SW 1271 (cell line): ENCODE results near the gene DHRS13.
"Not testable (repeated sequence)": the region's sequence is repeated elsewhere in the genome, so short reads cannot be mapped to it uniquely, and the experiment has no call there.

Experiments
- DNase-seq, 2 experiments: peaks; one replicate each; lab custom pipeline; 2025; lab: John Stamatoyannopoulos, UW

Gene DHRS13

DNA sequence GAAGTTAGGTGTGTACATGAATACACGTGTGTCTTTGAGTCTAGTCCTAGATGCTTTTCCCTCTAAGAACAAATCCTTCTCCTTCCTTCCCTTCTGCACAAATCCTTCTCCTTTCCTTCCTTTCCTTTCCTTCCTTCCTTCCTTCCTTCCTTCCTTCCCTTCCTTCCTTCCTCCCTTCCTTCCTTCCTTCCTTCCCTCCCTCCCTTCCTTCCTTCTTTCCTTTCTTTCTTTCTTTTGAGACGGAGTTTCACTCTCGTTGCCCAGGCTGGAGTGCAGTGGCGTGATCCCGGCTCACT is 615 bp upstream of the DHRS13 start:
- DNase-seq: not testable (repeated sequence)

DNA sequence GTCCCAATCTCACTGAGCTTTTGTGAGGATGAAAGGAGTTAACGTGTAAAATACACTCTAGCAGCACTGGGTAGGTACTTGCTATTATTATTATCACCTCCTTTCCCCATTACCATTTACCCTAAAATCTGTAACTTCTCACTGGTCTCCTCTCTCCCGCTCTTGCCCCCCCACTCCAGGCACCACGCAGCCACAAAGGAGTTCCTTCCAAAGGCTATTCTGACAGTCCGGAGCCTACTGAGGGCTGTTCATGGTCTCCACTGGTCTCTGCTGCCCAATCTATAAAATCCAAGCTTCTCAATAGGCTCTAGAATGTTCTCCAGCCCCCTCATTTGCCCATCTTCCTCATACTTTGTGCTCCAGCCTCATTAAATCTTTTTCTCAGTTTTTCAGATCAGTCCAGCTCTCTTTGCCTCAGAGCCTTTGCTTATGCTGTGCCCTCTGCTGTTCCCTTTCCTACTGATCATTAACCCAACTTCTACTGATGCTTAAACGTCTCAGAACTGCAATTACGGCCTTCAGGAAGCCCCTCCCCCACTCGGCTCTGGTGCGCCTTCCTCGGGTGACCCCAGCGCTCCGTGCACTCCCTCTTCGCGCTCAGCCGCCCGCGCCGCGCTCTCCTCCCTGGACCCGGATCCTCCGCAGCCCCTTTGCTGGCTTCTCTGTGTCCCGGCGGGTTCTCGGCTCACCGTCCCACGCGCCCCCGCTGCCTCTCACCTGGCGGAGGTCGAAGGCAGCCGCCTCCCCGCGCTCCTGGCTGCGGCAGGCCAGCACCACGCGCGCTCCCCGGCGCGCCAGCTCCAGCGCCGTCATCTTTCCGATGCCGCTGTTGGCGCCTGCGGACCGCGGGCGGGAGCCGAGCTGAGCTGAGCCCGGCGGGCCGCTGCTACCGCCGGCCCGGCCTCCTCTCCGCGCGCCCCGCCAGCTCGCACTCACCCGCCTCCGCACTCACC is 737 bp downstream of the DHRS13 start:
- DNase-seq: peak in 1 of 2 experiments; percentile 26

DNA sequence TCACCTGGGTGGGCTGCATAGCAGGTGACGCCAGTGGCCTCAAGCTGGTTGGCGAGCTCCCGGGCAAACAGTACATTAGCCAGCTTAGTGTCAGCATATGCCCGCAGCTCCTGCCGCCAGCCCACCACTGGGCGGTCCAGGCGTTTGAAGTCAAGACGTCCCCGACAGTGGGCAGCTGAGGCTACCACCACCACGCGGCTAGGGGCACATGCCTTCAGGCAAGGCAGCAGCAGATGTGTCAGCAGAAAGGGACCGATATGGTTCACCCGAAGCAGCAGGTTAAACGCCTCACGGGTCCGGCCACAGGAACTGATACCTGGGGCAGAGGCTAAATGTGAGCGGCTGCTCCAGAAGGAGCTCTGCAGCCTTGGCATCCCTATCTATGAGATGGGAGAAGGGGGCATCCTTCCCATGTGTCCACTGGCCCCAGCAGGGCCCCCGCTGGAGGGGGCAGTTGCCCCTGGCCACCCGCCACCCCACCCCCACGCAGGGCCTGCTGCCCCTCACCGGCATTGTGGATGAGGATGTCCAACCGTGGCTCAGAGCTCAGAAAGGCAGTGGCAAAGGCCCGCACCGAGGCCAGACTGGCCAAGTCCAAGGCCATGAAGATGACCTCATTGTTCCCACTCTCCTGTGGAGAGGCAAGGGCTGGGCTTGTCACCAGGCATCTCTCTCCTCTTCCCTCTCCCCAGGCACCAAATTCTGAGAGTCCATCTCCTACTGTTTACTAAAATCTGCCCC is 1.7 kb downstream of the DHRS13 start:
- DNase-seq: no peak

DNA sequence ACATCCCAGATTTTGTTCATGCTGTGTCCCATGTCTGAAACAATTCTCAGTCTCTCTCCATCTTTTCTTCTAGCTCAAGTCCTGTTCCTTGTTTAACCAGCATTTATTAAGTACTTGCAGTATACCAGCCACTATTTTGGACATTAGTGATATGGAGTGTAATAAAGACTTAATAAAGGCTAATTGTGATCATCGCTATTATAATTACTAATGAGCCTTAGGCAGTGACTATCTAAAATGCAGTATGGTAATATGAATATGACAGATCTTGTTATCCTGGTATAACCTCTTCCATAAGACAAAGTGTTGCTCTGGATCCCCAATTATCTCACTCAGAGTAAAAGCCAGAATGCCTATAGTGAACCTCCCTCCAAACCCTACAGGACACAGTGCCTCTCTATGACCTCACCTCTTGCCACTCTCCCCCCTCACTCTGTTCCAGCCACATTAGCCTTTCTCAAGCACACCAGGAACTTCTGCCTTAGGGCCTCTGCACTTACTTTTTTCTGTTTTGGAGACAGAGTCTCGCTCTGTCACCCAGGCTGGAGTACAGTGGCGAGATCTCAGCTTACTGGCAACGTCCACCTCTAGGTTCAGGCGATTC is 3.6 kb downstream of the DHRS13 start:
- DNase-seq: no peak

DNA sequence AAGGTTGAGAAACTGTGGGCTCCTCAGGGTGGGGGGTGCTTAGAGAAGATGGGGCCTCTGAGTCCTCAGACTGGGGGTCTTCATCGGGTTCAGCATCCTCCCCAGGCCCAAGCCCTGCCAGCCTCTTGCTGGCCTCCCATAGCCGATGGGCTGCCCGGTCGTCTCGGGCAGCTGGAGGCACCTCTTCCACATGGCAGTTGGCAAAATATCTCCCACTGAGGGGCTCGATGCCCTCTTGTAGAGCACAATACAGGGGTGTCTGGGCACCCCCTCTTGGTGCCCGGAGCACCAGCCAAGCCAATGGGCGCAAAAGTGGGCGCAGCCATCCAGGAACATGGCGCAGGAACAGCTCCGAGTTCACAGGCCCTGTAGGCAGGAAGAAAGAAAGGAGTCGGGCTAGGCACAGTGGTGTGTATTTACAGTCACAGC is 4.3 kb downstream of the DHRS13 start:
- no peak for DNase-seq

DNA sequence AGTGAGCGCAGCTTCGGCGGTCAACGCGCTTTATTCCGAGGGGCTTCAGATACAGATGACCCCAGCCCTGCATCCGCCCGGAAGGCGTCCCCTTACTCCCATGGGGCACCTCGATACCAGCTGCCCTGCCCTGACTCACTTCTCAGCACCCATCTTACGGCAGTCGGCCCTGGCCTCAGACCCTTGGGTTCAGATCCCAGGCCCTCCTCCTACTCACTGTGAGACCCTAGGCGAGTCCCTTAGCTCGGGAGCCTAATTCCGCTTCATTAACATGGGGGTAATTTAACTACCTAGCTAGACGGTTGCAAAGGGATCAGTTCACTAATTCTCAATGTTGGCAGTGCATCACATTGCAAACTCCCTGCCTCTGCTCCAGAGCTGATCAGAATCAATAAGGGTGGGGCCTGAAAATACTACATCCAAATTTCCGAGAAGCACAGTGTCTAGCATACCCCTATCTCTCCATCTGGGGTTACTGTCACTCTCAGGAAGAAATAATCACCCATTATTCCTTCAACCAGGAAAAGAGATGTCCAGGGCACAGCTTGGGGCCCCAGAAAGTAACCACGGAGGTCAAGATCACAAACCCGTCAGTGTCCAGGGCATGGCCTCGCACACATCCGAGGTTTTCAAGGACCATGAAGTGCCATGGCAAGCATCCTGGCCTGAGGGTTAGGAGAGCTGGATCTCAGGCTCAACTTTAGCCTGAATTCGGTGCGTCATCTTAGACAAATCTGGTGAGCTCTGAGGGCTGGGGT is 4.9 kb downstream of the DHRS13 start:
- DNase-seq: no peak

DNA sequence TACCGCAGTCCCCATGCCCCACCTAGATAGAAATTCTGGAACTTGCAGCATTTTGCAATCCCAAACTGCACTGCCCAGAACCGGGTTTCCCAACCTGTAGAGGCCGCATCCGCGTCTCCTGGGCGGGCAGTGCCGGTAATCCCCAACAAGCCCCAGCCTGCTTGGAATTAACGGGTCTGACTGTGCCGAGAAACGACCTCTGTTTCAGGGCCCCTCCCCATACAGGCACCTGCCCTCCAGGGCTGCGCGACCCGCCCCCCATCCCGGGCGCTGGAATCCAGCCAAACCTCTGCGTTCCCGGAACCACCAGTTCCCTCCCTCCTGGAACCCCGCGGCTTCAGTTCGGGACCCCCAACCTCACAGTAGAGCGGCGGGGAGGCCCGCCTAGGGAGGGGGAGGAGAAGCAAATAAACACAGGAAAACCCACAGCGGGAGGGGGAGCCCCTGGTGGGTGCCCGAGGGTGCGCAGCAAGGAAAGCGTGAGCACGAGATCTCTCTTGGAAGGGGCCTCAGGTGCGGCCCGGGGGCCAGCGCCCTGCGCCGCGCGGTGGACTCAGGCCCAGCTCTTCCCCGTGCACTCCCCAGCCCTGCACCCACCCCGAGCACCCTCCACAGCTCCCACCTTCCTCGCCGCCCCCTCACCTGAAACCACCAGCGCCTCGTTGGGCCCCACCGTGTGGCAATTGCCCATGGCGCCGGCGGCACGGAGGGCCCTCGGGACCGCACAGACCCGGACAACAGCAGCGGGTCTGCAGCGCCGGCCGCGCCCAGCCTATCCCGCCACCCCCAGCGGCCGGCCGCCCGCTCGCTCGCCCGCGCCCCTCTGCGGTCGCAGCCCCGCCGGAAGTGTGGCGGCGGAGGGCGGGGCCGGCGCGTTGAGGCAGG is 5.8 kb downstream of the DHRS13 start, which contains the start of gene FLOT2:
TSS of gene FLOT2 (minus strand) at position 850 of the 885 bp plus-strand sequence. CDS start at position 691, 159 bp downstream.
- DNase-seq: peak in 1 of 2 experiments; percentile 31

DNA sequence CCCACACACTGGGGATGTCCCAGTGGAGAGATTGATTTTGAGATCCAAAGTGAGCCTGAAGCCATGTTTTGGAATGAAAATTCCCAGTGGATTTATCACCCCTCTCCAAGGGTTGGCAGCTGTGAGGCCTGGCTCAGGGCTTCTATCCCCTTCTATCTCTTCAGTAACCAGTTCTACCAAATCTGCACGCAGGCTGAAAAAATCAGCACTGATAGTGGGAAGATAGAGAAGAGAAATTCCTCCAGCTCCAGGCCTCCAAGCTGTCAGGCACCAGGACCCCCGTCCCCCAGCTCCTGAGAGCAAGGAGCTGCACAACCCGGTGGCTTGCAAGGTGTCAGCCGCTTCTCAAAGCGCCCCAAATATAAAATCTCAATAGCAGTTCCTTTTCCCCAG is 6.4 kb downstream of the DHRS13 start:
- no peak for DNase-seq

DNA sequence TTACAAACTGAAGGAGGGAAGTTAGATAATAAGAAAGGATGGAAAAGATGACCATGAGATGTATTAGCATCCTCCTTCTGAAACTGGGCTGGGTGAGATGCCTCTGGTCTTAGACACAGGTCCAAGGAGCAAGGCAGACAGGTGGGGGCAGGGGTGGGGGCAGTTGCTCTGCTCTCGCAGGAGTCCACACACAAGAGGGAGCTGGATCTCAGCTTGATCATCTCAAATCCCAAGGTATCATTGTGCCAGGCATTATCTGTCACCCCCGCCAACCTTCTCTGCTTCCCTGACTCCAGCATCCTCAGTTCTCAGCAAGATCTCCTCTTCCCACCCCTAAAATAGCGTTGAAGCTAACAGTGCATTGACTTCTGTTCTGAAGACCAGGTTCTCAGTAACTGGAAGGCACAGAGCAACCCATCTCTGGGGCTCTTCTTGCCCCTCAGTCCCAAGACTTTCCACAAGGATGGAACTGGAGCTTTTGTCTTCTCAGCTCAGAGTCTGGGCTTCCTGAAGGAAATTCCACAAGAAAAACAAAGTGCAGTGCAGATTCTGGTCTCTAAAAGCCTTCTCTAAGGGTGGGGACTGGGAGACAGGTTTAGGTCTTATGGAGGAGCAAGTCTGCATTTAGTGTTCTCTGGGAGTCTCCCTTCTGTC is 7.0 kb downstream of the DHRS13 start:
- DNase-seq: peak in 1 of 2 experiments; percentile 8

DNA sequence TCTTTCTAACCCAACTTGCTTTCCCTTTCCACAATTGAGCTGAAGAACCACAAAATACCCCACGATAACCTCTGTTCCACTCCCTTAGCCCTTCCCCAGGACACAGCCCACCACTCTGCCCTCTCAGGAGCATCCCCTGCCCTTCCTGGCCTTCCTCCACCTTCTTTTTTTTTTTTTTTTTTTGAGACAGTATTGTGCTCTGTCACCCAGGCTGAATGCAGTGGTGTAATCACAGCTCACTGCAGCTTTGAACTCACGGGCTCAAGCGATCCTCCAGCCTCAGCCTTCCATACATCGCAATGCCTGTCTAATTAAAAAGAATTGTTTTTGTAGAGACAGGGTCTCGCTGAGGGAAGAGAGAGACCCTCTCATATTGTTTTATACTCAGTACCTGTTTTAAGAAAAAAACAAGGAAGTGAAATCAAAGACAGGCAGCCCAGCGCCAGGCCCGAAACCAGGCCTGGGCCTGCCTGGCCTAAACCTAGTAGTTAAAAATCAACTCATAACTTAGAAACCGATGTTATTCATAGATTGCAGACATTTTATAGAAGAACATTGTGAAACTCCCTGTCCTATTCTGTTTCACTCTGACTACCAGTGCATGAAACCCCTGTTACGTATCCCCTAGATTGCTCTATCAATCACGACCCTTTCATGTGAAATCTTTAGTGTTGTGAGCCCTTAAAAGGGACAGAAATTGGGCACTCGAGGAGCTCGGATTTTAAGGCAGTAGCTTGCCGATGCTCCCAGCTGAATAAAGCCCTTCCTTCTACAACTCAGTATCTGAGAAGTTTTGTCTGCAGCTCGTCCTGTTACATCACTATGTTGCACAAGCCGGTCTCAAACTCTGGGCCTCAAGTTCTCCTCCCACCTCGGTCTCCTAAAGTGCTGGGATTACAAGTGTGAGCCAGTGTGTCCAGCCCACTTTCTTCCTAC is 9.4 kb downstream of the DHRS13 start:
- DNase-seq: not testable (repeated sequence)

DNA sequence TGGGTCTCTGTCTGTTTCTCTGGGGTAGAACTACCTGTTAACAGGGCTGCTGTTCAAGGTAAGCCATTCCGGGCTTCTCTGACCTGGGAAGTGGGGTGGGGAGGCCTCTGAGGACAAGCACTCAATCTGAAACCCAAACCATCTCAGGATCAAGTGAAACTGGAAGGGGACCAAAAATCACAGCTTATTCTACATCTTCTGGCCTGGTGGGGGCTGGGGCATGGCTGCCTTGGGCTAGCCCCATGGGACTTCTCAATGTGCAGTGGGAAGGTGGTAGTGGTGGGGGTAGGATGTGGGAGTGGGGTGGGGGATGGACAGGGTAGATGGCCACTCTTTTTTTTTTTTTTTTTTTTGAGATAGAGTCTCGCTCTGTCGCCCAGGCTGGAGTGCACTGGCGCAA is 10.9 kb downstream of the DHRS13 start:
- no peak for DNase-seq

DNA sequence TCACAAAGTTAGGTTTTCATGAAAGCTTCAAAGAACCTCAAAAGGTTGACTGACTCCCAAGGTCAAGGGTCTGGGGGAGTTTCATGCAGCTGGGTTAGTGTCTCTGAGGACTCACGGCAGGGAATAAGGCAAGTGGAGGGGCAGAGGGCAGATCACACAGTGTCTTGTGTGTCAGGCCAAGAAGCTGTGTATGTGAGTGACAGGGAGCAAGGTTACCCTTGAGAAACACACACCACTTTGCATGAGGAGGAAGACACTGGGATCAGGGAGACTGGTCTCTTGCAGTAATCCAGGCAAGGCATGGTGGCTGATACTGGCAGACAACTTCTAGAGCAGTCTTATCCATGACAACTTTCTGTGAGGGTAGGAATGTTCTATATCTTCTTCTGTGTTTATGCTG is 11.7 kb downstream of the DHRS13 start:
- DNase-seq: no peak

DNA sequence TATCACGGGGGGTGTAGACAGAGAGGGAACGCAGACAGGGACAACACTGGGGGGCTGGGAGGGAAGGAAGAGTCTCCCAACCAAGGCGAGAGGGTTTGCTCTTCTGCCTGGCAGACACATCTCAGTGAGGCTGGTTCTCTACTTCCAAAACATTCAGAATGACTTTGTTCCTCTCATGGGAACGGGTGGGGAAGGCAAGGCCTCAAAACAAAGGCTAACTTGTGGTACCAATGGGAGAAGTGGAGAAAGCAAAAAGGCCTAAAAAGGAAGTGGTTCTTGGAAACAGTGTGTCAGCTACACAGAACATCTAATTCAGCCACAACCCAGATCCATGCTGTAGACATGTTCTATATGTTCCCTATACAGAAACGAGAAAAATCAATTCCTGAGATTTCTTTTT is 12.9 kb downstream of the DHRS13 start:
- DNase-seq: no peak

DNA sequence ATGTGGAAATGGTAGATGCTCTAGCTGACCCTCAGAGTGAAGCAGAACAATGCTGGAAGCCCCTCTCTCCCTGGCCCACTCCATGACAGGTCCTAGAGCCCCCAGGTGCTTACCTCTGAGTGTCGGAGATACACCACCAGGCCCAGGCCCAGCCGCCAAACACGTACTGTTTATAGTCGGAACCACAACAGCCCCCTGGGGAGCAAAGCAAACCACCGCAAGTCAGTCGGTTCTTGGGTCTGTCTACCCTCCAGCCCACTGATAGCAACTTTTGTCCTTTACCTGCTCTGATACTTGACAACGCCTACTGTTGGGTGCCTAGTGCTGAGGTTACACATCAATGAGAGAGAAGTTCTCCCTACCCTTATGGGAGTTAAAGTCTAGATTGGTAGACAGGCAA is 14.0 kb downstream of the DHRS13 start:
- DNase-seq: no peak

DNA sequence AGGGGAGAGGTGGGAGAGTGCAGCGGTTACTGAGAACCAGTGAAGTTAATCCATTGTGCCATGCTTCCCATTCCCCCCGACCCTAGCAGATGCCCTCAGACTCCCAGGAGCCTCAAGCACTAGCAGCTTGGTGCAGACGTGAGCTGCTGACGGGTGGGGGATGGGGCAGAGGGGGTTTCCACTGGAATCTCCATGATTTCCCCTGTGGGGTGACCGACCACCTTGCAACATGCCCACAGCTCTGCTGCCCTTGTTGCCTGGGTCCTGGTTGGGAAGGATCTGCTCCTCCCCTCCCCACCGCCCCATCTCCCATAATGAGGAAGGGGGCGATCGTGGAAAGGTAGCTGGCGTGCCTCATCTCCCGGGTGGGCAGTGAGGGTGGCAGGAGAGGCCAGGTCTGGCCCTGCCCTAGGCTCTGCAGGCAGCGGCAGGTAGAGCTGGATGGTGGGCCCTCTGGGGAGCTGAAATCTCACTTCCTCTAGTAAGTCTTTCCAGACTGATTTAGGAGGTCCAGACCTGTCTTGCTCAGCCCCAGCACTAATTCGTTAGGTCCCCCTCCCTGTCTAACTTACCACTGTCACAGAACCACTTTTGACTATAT is 14.9 kb downstream of the DHRS13 start:
- DNase-seq: no peak

DNA sequence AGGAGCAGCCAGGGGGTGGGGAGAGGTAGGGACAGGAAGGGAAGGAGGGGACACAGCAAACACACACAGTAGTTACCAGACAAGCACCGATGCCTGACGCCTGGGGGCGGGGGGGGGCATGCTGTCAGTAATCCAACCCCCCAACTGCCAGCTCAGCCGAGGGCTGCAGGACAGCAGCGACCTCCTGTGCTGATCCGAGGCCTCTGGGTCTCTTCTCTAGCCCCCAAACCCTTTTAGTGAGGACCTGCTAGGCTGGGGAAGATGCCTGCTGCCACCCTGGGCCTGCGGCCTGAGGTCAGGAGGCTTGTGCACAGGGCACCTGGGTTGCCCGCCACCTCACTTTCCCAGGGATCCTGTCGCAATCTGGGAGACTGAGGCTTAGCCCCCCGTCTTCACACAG is 16.9 kb downstream of the DHRS13 start:
- DNase-seq: no peak

DNA sequence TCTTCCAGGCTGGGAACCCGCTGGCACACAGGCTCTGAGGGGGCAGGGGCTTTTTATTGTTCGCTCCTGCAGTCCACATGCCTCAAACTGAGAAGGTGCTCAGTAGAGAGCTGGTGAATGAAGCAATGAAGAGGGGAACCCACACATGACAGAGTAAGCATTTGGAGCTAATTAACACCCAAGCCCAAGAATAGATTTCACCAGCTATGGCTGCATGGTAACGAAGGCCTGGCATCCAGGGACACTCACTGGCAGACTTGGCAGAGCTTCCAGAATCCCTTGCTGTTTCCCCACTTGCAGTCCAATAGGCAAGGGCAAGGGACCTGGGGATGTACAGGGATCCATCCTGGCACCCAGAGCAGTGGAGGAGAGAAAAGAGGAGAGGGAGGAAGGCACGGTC is 17.5 kb downstream of the DHRS13 start:
- DNase-seq: no peak

DNA sequence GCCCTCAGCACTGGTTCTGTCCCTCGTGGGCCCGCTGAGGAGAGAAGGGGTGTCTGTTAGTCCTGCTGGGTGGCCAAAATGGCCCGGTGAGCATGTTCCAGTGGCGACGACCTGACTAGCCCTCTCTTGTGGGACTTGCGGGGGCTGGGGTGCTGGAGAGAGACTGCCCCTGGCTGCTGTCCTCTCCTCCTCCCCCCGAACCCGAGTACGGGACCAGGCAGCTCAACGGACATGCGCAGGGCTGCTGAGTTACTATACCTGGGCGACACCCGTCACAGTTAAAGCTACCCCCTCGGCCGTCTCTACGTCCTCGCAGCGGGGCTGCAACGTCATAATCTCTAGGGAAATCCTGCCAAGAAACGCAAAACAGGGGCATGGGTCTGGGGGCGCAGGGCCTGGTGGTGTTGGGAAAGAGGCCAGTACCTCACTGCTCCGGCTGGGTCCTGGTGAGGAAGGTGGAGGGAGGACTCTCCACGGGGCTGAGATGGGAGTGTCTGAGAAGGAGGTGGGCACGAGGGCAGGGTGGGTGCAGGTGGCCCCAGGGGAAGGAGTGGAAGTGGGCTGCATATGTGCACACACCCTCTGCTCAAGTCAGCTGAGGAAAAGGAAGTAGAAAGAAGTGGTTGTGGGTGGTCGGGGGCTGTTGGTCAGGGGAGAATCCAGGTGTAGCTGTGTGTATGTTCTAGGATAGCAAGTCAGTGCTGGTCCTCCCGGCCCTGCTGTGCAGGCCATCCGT is 18.7 kb downstream of the DHRS13 start:
- no peak for DNase-seq
